ENCODE results near the gene ZNF316. TPM values are rescaled to one million over a fixed set of nuclear protein-coding genes. Genes with fewer than 3 reads are reported as not detected.
"Not testable (repeated sequence)": the region's sequence is repeated elsewhere in the genome, so short reads cannot be mapped to it uniquely, and the experiment has no call there.

ZNF316 gene
- total and polyA plus RNA-seq, 12 donors: 10.6 to 98.1 (median 29.6) TPM

GRCh38 chr7:6630007-6630849 lies 6.9 kb upstream of the ZNF316 start:
- intact Hi-C loops (cut with DNase I): no loop called here
- Histone ChIP-seq H3K4me3 (no peak overlapping the region), H3K27me3 (no peaks in the 10 kb centered on the region), H3K4me1 (replicated peaks in 1 of 2) (no peaks in the 10 kb centered on the region), H3K36me3 (replicated peaks in 1 of 2) (no peaks in the 10 kb centered on the region), H3K9me3 (replicated peaks in 1 of 3) (no peaks in the 10 kb centered on the region), H3K27ac (no peak overlapping the region)
- 49 to 51% (median 51%) methylated on average over 9 to 11 of the region's 11 CpGs for WGBS, 4 donors
- no peak for DNase-seq
- TF ChIP-seq CTCF (IDR thresholded peaks at IDR 0.05) (no peak), POLR2A (IDR thresholded peaks at IDR 0.05) (no peak)

- no peak for TF ChIP-seq CTCF (IDR thresholded peaks at IDR 0.05)
- no peak for TF ChIP-seq POLR2A (IDR thresholded peaks at IDR 0.05)
- Histone ChIP-seq H3K4me1 (replicated peaks in 1 of 2) (peaks cover 0 to 4% of the 10 kb centered on the region in 2 donors), H3K9me3 (replicated peaks in 1 of 3) (no peaks in the 10 kb centered on the region), H3K36me3 (replicated peaks in 1 of 2) (no peaks in the 10 kb centered on the region), H3K27me3 (no peaks in the 10 kb centered on the region), H3K27ac (no peak overlapping the region), H3K4me3 (no peak overlapping the region)
- 73 to 86% (median 79%) methylated on average over 7 of the region's 7 CpGs for WGBS, 4 donors
- intact Hi-C loops (cut with DNase I): no loop called here
- no peak for DNase-seq
These were observed 5.5 kb upstream of the ZNF316 start for GRCh38 chr7:6631605-6632004.

- H3K27me3 ChIP-seq: no peaks in the 10 kb centered on the region
- DNase-seq: no peak
- 77 to 83% (median 80%) methylated on average over 8 of the region's 8 CpGs for WGBS, 4 donors
- H3K36me3 ChIP-seq (replicated peaks in 1 of 2): no peaks in the 10 kb centered on the region
- peaks cover 0 to 16% of the 10 kb centered on the region in 2 donors for H3K4me1 ChIP-seq (replicated peaks in 1 of 2)
- intact Hi-C loops (cut with DNase I): no loop called here
- no peak for TF ChIP-seq POLR2A (IDR thresholded peaks at IDR 0.05)
- H3K9me3 ChIP-seq (replicated peaks in 1 of 3): no peaks in the 10 kb centered on the region
- H3K27ac ChIP-seq: no peak overlapping the region
- H3K4me3 ChIP-seq: no peak overlapping the region
These were observed 3.1 kb upstream of the ZNF316 start for GRCh38 chr7:6634021-6634420.

GRCh38 chr7:6634971-6635370 lies 2.1 kb upstream of the ZNF316 start:
- DNase-seq; H3K27ac ChIP-seq; H3K9me3 ChIP-seq (replicated peaks in 1 of 3); H3K36me3 ChIP-seq (replicated peaks in 1 of 2); H3K4me3 ChIP-seq; intact Hi-C loops (cut with DNase I); H3K27me3 ChIP-seq: not testable (repeated sequence)
- WGBS, 4 donors: 79 to 83% (median 81%) methylated on average over 5 of the region's 5 CpGs
- peaks cover 0 to 16% of the 10 kb centered on the region in 2 donors for H3K4me1 ChIP-seq (replicated peaks in 1 of 2)

GRCh38 chr7:6637544-6638229 lies 569 bp downstream of the ZNF316 start:
- H3K4me3 ChIP-seq: peak overlapping the region; percentile 43 to 77 (median 52)
- H3K27ac ChIP-seq: peak overlapping the region in 2 of 5 donors; percentile 38 to 83
- intact Hi-C loops (cut with DNase I): no loop called here
- H3K9me3 ChIP-seq (replicated peaks in 1 of 3): no peaks in the 10 kb centered on the region
- no peak for TF ChIP-seq POLR2A (IDR thresholded peaks at IDR 0.05)
- peak in 3 of 6 experiments; percentile 9 to 16 (median 15) for TF ChIP-seq CTCF (IDR thresholded peaks at IDR 0.05)
- DNase-seq: peak in 2 of 7 donors; percentile 32 to 39
- no peaks in the 10 kb centered on the region for H3K27me3 ChIP-seq
- peaks cover 0 to 20% of the 10 kb centered on the region in 2 donors for H3K36me3 ChIP-seq (replicated peaks in 1 of 2)
- WGBS, 4 donors: 1 to 18% (median 2%) methylated on average over 2 to 60 of the region's 60 CpGs
- H3K4me1 ChIP-seq (replicated peaks in 1 of 2): peaks cover 0 to 16% of the 10 kb centered on the region in 2 donors
